HG03095 (cell line): ENCODE results near the gene CMIP.

ENCODE experiments used
- ATAC-seq: cut with Tn5 transposase; IDR thresholded peaks from one replicate; pipeline ENCODE4 v1.9.1; 2021; ENCODE audit warnings: moderate library complexity; ENCODE audit not compliant: unreplicated experiment

Gene CMIP

DNA sequence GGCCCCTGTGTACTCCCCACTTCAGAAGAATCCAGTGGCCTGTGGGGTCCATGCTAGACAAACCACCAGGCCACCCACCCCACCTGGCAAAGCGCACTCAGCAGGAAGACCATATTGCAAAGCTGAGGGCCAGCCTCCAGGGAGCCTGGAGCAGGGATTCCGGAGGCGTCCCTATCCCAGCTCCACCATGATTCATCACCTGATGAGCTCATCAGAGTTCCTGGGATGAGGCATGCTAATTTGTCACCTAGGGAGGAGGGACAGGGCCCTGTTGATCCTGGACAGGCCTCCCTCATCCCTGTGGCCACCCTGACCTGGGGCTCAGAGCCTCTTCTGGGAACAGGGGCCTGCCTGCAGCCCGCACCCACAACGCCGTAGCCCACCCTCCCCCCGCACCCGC, 202.9 kb downstream of the CMIP start:
- no peak for ATAC-seq

DNA sequence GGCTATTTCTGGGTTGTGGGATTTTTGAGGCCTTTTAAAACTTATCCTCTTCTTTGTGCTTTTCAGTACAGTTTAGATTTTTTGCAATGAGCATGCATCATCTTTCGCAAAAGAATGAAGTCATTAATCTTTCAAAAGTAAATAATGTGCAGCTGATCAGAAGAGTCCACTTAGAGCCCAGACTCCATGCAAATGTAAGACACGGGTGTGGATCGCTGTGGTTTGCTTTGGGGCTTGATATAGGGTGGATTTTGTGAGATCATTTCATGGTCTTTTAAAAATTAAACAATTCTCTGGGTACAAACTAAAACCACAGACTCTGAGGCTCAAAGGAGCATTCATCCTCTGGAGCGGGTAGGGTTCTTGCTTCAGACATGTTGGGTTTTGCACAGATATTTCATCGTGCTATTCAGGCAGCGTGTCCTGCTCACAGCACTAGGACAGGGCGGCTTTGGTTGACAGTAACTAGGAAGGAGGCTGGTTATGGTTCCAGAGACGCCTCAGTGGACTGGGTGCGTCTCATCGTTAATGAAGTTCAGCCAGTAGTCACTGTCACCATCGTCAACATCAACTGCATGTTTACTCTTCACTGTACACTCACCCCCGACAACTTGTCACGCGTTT, 205.1 kb downstream of the CMIP start:
- ATAC-seq = no peak

DNA sequence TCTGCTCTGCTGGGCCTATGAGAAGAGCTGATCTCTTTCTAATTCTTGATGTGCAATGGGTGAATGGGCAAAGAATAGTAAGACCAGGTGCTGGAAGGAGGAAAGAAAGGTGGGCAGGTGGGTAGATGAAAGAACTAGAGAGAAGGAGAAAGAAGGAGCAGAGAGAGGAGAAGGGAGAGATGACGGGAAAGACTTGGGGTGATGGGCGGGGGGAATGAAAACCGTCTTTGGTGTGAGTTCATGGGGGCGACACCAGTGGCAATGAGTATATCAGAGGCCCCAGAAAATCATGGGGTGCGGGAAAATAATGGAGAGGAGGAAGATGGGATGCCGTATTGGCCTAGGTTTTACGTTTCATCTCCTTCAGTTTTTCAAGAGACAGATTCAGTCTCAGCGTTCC, 205.7 kb downstream of the CMIP start:
- ATAC-seq = no peak

DNA sequence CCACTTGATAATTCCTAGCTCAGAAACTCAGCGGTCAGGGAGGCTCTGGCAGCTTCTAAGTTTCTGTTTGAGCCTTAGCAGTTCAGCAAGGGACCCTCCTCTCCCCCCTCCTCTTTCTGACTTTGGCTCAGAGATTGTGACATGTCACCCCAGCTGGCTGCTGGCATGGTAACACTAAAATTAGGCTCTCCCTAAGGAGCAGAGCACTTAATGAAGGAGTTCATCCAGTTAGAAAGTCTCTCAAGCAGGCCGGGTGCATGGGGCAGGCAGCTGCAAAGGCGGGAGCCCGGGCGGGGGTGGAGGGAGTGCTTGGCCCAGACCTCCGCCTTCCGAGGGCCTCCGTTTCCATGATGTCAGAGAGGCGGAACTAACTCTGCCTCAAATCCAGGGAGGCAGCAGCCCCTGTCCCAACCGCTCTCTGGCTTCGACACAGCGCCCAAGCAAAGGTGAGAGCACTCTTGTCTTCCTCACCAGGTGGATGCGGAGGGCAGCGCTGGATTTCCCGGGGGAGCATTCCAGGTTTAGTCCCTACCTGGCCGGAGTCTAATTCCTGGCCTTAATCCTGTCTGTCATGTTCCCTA, 206.5 kb downstream of the CMIP start:
- no peak for ATAC-seq

DNA sequence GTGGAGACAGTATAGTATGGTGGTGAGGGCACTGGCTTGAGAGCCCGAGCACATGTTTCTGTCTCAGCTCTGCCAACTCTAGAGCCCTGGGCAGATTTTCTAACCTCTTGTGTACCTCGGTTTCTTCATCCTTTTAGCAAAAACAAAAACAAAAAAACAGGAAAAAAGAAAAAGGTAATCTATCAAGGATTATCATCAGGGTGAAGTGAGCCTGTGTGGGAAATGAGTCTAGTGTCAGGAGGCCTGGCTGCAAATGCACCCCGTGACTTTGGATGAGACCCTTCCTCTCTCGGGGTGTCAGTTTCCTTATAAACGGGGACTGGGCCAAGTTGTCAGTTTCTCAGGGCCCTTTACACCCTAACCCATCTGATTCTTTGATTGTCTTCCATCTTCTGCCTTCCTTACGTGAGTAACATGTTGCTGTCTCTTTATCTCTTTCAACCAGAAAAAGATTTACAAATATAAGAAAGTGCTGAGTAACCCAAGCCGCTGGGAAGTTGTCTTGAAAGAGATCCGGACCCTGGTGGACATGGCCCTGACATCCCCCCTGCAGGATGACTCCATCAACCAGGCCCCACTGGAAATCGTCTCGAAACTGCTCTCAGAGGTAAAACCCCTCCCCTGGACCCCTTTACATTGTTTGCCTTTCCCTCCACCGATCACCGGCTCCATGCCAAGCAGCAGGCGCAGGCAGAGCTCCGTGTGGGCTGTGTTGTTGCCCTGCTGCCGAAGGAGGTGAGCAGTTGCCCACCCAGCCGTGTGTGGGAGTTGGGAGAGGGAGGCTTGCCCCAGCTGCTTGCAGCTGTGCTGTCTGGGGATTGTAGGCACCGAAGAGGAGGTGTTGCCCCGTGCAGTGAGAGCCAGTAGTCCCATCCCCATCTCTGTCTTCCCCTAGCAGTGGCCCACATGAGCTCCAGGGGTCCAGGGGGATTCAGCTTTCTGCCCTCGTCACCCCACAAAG, 207.4 kb downstream of the CMIP start:
- ATAC-seq = no peak

DNA sequence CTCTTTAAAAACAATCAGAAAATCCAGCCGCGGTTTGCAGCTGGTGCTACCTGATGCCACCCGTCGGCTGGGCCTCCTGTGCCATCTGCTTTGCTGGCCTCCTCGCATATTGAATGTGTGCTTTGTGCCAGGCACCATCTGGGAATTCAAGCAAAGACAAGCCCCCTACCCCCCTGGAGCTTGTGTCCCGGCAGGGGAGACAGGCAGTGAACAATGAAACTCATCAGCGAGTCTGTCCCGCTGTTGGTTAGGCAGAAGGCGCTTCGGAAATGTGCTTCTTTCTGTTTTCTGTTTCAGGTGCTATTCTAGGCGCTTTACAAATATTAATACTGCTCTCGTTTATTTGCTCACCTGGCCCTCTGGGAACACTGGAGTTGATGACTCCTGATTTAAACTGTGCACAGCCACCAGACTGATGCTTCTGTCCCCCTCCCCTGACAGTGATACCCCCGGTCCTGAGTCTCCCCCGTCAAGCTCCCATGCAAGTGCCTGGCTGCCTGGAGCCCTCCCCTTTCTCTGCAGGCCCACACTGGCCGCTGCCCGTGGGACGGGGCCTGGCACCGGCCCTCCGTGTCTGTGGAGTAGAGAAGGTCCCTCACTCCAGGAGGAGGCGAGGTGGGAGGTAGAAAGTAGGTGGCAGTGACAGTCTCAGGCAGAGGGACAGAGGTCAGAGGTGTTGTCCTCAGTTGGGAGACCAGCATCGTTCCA, 208.3 kb downstream of the CMIP start:
- ATAC-seq = peak; percentile 56

DNA sequence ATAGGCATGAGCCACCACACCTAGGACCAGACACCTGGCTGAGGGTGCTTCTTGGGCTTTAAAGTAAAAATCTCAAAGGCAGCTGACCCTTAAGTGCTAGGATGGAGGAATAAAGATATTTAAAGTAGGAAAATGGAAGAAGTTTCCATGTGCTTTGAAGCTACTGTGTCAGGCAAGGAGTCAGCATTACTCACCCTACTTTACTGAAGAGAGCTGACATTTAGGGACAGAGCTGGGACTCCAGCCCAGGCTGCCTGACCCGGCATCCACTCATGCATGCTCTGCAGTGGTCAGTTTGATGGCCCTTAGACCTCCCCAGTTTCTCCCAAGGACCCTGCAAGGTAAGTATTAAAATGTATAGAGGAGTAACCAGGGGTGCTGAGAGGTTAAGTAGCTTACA, 209.7 kb downstream of the CMIP start:
- no peak for ATAC-seq

DNA sequence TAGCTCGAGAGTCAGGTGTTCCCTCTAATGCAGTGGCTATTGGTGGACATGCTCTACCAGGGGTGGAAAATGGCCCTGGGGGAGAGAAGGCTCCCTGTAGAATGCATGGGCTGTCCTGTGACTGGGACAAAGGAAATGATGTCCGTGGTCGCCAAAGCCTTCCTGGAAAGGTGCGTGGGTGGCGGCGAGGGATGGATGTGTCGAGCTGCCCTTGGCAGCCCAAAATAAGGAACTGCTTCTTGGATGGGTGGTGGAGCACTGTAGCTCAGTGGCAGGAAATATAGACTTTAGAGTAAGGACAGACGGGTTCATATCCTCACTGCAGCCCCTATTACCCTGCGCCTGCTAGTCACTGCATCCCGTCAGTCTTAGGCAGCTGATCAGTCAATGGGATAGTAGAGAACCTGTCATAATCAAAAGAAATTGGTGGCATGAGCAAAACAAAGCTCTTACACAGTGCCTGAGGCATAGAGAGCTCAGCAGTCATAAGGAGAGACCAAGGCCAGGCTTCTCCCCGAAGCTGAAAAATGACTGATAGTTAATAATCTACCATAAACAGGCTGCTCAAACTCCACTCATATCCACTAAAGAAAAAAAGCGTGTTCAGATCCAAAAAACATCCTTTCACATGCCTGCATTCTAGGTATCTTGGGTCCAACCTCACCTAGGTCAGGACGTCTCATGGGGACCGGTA, 211.0 kb downstream of the CMIP start:
- no peak for ATAC-seq

DNA sequence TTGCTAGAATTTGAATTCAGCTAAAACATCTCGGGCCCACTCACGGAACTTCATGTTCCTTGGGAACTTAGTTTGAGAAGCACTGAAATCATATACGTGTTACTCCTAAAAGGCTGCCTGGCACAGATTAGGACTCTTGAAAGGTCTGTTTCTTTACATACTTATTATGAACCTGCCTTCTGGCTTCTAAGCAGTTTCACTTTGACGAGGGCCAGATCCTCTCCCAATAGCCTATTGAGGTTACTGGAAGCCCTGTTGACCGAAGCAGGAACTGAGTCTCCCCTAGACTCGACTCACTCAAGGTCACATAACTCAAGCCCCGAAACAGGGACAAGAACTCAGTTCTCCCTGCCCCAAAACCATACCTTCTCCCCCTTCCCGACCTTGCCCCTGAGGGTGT, 212.6 kb downstream of the CMIP start:
- no peak for ATAC-seq

DNA sequence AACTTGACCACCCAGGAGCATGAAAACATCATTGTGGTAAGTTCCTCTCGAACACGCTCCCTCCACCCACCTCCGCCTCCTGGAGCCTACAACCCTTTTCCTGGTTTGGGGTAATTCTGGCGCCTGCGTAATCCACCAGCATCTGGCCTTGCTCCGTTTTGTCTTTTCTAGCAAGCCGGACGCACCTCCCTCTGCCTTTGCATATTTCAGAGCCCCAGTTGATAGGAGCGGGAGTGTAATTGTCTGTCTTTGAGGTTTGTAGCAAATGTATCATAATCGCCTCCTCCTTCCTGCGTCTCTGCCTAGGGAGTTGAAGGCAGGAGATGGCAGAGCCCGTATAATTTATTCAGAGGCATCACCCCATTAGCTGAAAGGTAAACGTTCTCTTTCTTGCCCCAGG, 213.2 kb downstream of the CMIP start:
- ATAC-seq = no peak

DNA sequence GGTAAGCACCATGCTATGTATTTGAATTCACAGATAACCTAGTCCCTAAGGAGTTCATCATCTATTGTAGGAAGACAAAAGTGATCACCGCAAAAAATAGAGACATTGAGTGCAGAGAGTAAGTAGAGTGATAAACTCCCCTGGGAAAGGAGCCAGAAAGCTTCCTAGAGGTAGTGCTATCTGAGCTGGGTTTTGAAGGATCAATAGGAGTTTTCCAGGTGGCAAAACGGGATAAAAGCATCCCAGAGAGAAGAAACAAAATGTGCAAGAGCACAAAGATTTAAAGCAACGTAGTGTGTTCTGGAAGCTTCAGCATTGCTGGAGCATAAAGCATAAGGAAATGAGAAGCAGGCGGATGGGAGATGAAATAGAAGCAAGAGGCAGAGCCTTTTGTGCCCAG, 213.8 kb downstream of the CMIP start:
- no peak for ATAC-seq

DNA sequence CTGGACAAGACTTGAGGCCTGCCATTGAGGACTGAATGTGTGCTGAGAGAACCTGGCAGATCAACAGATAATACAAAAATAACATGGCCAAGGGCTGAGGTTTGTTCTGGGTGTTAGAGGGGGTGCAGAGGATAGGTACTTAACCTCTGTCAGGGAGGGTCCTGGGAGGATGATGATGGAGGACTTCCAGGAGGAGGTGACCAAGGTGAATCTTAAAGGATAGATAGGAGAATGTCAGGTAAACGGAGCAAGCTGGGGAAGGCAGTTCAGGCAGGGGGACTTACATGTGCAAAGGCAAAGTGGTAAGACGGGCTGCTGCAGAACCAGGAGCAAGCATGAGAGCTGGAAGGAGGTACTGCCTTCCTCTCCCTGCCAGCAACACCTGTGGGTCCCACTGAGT, 214.6 kb downstream of the CMIP start:
- no peak for ATAC-seq

DNA sequence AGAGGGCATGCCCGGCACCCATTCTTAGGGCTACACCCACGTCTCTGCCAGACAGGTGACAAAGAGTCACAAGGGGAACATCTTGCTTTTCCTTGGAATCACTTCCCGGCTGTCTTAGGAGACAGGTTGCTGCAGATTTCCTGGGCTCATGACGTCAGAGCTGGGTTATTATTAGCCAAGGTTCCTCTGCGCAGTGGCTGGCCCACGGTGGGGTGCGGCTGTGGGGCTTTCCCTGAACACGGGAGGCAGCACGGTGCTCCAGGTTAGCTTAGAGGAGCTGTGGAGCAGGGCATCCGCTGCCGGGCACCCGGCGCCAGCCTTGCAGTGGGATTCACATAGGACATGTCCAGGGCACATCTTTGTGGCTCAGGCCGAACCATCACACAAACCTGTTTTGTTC, 216.5 kb downstream of the CMIP start:
- ATAC-seq = no peak

DNA sequence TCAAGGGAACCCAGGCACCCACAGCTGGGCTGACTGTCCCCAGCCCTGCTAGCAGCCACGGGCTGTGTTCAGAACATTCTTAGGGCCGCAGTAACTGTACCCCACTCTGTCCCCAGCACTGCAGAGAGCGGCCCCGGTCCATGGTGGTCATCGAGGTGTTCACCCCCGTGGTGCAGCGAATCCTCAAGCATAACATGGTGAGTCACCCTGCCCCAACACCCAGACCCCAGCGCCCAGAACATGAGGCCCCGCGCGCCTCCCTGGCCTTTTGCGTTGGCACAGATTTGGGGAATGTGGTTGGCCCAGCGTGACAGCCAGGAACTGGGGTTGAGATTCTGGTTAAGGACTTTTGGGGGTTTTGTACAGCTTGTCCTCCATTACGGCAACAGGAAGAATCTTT, 219.5 kb downstream of the CMIP start:
- ATAC-seq = no peak

DNA sequence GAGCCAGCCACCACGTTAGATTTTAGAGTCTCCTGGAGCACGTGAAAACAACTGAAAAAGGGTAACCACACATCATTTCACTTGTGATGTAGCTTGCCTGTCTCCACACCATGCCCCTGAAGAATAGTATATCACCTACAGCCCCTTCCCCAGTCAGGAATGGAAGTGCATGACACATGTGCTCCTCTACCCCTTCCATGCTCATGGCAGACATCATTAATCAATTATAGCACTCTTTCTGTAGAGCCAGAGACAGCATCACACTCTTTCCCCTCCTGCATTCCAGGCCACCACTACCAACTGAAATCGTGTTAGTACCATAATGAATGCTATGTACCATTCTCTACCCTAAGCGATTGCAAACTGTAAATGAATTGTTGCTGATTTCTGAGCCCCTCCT, 221.0 kb downstream of the CMIP start:
- ATAC-seq = no peak

DNA sequence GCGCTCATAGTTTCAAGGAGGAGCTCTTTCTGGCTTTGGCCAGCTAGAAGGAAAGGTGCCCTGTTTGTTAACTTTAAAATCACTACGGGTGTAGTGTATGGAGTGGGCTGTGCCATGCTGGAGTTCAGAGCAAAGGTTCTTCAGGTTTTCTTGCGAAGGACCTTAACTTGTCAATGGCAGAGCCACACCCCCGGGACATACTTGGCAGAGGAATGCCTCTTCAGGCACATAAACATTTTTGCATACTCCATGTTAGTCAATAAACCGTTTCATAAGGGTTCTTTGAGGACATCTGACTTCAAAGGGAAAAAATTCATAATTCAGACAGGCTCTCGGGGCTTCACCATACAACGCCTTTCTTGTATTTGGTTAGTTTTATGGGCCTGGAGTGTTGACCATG, 221.5 kb downstream of the CMIP start:
- ATAC-seq = no peak

DNA sequence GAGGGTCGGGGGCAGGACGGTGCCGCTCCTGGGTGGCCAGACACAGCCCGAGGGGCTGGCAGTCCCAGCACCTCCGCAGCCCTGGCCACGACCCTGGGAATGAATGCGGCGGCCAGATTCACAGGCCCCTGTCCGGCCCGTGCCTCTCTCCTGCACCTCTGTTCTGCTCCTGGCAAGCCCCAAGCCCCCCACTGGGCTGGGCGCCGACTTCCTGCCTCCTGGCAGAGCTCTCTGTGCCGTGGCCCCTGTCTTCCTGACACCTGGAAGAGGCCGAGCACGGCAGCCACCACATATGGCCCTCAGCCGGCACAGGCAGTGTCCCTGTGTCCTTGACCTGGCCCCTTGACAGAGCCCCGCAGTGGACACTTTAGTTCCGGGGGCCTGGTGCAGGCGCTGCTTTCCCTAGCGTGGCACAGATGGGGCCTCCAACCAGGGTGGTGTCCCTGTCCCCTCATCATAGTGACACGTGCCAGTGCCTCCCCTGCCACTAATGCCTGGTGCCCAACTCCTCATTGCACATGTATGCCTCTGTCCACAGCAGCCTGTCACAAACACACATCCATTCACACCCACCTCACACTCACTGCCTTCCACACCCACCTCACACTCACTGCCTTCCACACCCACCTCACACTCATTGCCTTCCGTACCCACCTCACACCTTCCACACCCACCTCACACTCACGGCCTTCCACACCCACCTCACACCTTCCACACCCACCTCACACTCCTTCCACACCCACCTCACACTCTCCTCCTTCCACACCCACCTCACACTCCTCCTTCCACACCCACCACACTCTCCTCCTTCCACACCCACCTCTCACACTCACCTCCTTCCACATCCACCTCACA, 223.9 kb downstream of the CMIP start:
- no peak for ATAC-seq

DNA sequence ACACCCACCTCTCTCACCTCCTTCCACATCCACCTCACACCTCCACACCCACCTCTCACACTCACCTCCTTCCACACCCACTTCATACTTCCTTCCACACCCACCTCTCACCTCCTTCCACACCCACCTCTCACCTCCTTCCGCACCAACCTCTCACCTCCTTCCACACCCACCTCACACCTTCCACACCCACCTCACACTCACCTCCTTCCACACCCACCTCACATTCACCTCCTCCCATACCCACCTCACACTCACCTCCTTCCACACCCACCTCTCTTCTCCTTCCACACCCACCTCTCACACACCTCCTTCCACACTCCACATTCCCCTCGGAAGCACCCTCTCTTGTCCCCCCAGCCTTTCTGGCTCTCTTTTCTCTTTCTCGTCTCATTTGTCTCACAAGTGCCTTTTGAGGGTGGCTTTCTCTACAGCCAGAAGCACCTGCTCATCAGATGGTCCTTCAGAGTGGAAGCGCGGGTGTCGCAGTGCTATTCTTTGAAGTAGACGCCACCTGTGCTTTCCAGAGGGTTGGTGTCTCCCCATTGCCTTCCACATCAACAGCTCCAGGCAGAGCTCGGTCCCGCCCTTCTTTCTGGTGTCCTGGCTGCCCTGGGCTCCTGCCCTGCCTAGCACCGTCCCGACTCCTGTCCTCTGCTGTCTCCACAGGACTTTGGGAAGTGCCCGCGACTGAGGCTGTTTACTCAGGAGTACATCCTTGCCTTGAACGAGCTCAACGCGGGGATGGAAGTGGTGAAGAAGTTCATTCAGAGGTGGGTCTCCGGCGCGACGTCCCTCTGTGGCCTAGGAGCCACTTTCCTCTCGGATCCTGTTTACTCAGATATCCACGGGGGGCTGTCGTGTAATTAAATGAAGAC, 225.1 kb downstream of the CMIP start:
- ATAC-seq = no peak
